ENCODE data around the gene MAP7. TPM values are rescaled to one million over a fixed set of nuclear protein-coding genes. Genes with fewer than 3 reads are reported as not detected.

The MAP7 gene
- total RNA-seq, 1 experiment from 2014 or later = 33.7 TPM

DNA sequence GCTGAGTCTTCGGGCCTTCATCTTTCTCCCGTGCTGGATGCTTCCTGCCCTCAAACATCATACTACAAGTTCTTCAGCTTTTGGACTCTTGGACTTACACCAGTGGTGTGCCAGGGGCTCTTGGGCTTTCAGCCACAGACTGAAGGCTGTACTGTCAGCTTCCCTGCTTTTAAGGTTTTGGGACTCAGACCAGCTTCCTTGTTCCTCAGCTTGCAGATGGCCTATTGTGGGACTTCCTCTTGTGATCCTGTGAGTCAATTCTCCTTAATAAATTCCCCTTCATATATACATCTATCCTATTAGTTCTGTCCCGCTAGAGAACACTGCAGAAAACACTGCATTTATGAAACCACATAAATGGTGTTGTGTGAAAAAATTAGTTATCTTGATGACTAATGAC, 246.7 kb downstream of the MAP7 start:
- no peak for TF ChIP-seq EZH2 (IDR thresholded peaks at IDR 0.05; ENCODE audit: low read depth)
- TF ChIP-seq, protein P1, sequence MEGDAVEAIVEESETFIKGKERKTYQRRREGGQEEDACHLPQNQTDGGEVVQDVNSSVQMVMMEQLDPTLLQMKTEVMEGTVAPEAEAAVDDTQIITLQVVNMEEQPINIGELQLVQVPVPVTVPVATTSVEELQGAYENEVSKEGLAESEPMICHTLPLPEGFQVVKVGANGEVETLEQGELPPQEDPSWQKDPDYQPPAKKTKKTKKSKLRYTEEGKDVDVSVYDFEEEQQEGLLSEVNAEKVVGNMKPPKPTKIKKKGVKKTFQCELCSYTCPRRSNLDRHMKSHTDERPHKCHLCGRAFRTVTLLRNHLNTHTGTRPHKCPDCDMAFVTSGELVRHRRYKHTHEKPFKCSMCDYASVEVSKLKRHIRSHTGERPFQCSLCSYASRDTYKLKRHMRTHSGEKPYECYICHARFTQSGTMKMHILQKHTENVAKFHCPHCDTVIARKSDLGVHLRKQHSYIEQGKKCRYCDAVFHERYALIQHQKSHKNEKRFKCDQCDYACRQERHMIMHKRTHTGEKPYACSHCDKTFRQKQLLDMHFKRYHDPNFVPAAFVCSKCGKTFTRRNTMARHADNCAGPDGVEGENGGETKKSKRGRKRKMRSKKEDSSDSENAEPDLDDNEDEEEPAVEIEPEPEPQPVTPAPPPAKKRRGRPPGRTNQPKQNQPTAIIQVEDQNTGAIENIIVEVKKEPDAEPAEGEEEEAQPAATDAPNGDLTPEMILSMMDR (conservative IDR thresholded peaks at IDR 0.05) = no peak
- ChIA-PET POLR2A (ENCODE audit: unreplicated experiment) (no interaction called here), CTCF (no interaction called here)

DNA sequence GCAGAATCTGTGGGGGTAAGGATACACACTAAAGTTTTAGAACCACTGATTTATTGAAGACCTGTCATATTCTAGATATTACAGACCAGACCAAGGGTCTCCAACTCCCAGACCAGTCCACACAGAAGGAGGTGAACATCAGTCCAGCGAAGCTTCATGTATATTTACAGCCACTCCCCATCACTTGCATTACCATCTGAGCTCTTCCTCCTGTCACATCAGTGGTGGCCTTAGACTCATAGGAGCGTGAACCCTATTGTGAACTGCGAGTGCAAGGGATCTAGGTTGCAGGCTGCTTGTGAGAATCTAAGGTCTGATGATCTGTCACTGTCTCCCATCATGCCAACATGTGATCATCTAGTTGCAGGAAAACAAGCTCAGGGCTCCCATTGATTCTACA, 255.6 kb downstream of the MAP7 start:
- TF ChIP-seq EZH2 (IDR thresholded peaks at IDR 0.05; ENCODE audit: low read depth) = no peak
- TF ChIP-seq, protein P1 (conservative IDR thresholded peaks at IDR 0.05) = no peak
- Histone ChIP-seq H2AFZ (no peak overlapping the region), H3F3A (ENCODE audit: insufficient read depth, low read depth) (peaks cover 13% of the 10 kb centered on the region), H3K9me2 (ENCODE audit: insufficient read depth) (no peaks in the 10 kb centered on the region), H3K4me1 (replicated peaks; ENCODE audit: insufficient read depth) (peaks cover 15% of the 10 kb centered on the region), H3K4me3 (no peak overlapping the region), H3K27ac (no peak overlapping the region), H3K9me3 (ENCODE audit: insufficient read depth, low read depth) (no peaks in the 10 kb centered on the region), H3K27me3 (ENCODE audit: insufficient read depth, low read depth) (no peaks in the 10 kb centered on the region), H3K79me2 (ENCODE audit: low read depth) (no peaks in the 10 kb centered on the region), H3K4me2 (no peak overlapping the region), H4K20me1 (ENCODE audit: insufficient read depth) (no peaks in the 10 kb centered on the region), H3K36me3 (ENCODE audit: low read depth) (no peaks in the 10 kb centered on the region)
- no peak for DNase-seq
- ChIA-PET CTCF (no interaction called here), POLR2A (ENCODE audit: unreplicated experiment) (no interaction called here)
- no TSS peak for BruUV-seq (replicated peaks)
- intact Hi-C loops (cut with micrococcal nuclease; ENCODE audit: unreplicated experiment) = no loop called here

More for the DNA sequence above, 246.7 kb downstream of the MAP7 start:
- no peak overlapping the region for H3K4me2 ChIP-seq
- no peaks in the 10 kb centered on the region for H3K9me2 ChIP-seq (ENCODE audit: insufficient read depth)
- H3K27ac ChIP-seq = no peak overlapping the region
- no peak overlapping the region for H3K4me3 ChIP-seq
- DNase-seq = no peak
- intact Hi-C loops (cut with micrococcal nuclease; ENCODE audit: unreplicated experiment) = no loop called here
- H3K27me3 ChIP-seq (ENCODE audit: insufficient read depth, low read depth) = no peaks in the 10 kb centered on the region
- peaks cover 7% of the 10 kb centered on the region for H3K4me1 ChIP-seq (replicated peaks; ENCODE audit: insufficient read depth)
- peaks cover 10% of the 10 kb centered on the region; the same call in 1 of the 2 replicates for H3K9me3 ChIP-seq (ENCODE audit: insufficient read depth, low read depth)
- H3K36me3 ChIP-seq (ENCODE audit: low read depth) = no peaks in the 10 kb centered on the region
- no peaks in the 10 kb centered on the region for H3F3A ChIP-seq (ENCODE audit: insufficient read depth, low read depth)
- no peak overlapping the region for H2AFZ ChIP-seq
- H4K20me1 ChIP-seq (ENCODE audit: insufficient read depth) = no peaks in the 10 kb centered on the region
- no peaks in the 10 kb centered on the region for H3K79me2 ChIP-seq (ENCODE audit: low read depth)
- no TSS peak for BruUV-seq (replicated peaks)

Other genes with a start within 250 kb of the MAP7 start
- 10.4 and 10.9 TPM in 2 replicates for gene MAP3K5, start 242.1 kb upstream of the MAP7 start, total RNA-seq (2021)

Measured in PC-9 (cell line).